ENCODE data around the gene OR4K13.

DNA sequence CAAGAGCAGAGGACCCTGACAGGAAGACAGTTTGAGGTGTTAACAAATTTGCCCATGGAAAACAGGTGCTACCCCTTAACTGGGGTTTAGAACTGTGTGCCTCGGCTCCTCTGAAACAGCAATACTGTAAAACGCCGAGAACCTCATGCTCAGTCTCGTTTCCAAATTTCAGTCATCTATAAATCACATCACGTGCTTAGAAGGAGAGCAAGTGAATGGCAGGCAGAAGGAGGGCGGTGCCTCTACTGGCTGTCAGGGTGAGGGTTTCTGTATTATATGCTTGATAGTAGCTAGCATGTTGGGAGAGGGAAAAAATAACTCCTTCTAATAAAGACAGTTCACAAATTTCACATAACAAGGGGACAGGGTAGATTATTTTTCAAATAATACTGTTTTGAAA lies 4.8 kb downstream of the OR4K13 start:
- TF ChIP-seq, protein P1, sequence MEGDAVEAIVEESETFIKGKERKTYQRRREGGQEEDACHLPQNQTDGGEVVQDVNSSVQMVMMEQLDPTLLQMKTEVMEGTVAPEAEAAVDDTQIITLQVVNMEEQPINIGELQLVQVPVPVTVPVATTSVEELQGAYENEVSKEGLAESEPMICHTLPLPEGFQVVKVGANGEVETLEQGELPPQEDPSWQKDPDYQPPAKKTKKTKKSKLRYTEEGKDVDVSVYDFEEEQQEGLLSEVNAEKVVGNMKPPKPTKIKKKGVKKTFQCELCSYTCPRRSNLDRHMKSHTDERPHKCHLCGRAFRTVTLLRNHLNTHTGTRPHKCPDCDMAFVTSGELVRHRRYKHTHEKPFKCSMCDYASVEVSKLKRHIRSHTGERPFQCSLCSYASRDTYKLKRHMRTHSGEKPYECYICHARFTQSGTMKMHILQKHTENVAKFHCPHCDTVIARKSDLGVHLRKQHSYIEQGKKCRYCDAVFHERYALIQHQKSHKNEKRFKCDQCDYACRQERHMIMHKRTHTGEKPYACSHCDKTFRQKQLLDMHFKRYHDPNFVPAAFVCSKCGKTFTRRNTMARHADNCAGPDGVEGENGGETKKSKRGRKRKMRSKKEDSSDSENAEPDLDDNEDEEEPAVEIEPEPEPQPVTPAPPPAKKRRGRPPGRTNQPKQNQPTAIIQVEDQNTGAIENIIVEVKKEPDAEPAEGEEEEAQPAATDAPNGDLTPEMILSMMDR (IDR thresholded peaks at IDR 0.05 in 2 of 3, conservative IDR thresholded peaks at IDR 0.05 in 1 of 3; ENCODE audit: control insufficient read depth in 2 of 3, extremely low read depth in 1 of 3, insufficient read depth in 1 of 3, low read depth in 3 of 3, low read length in 3 of 3), result no peak
- TF ChIP-seq RB1 (IDR thresholded peaks at IDR 0.05; ENCODE audit: borderline replicate concordance) (no peak), DPF2 (IDR thresholded peaks at IDR 0.05) (no peak), POLR2A (IDR thresholded peaks at IDR 0.05; ENCODE audit: low read depth, low read length) (no peak), TBL1XR1 (IDR thresholded peaks at IDR 0.05; ENCODE audit: low read depth, low read length) (no peak), EZH2 (IDR thresholded peaks at IDR 0.05; ENCODE audit: borderline replicate concordance, control insufficient read depth, low read depth, low read length) (no peak), YY1 (IDR thresholded peaks at IDR 0.05; ENCODE audit: low read depth, low read length) (no peak), ZBED1 (IDR thresholded peaks at IDR 0.05; ENCODE audit: borderline replicate concordance) (no peak), HDAC2 (IDR thresholded peaks at IDR 0.05) (no peak), NFIC (IDR thresholded peaks at IDR 0.05; ENCODE audit: low read depth, low read length) (no peak)
- TF ChIP-seq, protein P2, sequence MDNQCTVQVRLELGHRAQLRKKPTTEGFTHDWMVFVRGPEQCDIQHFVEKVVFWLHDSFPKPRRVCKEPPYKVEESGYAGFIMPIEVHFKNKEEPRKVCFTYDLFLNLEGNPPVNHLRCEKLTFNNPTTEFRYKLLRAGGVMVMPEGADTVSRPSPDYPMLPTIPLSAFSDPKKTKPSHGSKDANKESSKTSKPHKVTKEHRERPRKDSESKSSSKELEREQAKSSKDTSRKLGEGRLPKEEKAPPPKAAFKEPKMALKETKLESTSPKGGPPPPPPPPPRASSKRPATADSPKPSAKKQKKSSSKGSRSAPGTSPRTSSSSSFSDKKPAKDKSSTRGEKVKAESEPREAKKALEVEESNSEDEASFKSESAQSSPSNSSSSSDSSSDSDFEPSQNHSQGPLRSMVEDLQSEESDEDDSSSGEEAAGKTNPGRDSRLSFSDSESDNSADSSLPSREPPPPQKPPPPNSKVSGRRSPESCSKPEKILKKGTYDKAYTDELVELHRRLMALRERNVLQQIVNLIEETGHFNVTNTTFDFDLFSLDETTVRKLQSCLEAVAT (IDR thresholded peaks at IDR 0.05), result no peak
